Measurements from ENCODE around the gene KLHL11.
A peak's percentile ranks its signal among the peaks of the same experiment; 100 is the strongest.

Gene KLHL11

GRCh38 chr17:41864836-41865595 lies at the start of gene KLHL11:
Gene KLHL11, minus strand, starts transcription at chr17:41865423. Its CDS starts 53 bp downstream, at chr17:41865370.
- DNase-seq, result peak; percentile 85 to 86

DNA sequence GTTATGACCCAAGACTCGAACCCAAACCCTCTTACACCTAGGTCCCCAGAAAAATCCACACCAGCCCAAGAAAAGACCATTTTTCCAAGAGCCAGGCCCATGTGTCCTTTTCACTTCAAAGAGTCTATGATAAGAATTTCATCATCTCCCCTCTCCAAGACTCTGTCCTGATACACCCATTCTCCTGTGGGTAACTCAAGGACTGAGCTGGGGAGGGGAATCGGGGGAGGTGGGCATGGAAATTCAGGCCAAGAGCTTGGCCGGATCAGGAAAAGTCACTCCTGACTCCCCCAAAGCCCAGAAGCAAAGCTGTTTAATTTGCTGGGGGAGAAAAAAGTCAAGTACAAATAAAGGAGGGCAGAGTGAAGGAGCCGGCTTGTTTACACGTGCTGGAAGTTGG lies 49.8 kb upstream of the KLHL11 start:
- DNase-seq, result no peak

DNA sequence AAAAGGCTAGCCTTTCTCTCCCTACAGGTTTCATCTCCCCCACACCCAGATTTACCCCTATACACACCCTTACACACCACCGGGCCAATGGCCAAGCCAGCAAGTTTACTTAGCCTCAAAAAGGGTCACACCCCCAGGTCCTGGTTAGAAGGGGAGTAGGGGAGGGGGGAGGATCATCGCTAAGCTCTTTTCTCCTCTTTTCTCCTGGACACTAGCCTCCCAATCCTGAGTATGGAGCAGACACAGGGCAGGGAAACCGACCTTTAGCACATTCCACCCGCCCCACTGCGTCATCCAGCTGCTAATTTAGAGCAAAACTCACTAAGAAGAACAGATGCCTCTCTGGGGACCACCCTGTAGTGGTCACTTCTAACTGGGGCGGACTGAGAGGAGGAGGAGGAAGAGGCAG lies 49.1 kb upstream of the KLHL11 start:
- DNase-seq, result no peak

DNA sequence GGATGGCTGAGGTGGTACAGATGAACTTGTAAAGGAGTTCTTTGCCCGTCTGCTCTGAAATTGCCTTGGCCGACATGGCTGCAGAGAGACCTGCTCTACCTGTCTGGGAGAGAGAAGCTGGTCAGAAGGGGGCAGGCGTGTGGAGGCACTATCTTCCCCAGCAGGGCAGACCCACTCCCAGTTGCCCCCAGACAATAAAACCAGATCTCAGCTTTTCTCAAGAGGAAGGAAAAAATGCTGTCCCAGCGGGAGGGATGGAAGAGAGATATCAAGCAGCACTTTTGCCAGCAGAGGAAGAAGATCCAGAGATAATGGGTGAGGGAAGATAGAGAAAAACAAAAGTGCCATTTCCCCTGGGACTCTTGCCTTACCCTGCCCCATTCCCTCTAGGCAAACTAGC lies 48.6 kb upstream of the KLHL11 start:
- DNase-seq, result no peak

GRCh38 chr17:41912925-41913324 lies 47.7 kb upstream of the KLHL11 start:
- no peak for DNase-seq

GRCh38 chr17:41910701-41911391 lies 45.6 kb upstream of the KLHL11 start:
- no peak for DNase-seq

- no peak for DNase-seq
Measured at GRCh38 chr17:41909088-41909487, 43.9 kb upstream of the KLHL11 start.

DNA sequence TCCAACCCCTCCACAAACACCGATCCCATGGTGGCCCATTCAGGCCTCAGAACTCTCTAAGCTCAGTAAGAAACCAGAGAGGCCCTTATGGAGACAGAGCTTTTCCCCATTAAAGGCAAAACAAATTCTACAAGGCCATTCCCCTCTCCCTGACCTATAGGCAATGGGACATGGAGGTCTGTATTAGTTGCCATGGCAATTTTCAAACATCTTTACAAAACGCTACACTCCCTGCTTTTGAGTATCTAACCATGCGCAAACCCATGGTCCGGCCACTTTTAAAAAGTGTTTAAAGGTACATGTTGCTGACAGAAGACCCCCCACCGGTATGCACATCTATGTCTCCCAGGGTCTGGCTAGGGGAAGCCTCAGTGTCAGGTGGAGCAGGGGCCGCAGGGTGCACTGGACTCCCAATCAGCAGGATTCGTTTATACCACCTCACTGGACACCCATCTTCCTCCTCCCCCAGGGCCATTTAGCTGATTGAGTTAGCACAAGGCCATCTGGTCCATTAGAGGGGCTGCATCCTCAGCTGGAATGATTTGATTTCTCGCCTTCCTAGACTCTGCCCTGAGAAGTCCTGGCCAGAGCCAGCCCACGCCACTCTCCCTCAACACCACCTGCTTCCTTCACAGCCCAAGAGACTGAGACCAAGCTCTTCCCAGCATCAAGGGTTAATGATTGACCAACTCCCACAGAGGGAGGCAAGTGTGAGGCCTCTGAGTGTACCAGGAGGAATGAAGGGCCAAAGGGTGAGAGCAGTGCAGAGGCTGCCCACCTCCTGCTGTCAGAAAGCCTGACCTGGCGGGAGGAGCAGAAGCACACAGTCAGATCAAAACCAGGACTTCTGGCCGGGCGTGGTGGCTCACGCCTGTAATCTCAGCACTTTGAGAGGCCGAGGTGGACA lies 42.7 kb upstream of the KLHL11 start:
- DNase-seq, result no peak

DNA sequence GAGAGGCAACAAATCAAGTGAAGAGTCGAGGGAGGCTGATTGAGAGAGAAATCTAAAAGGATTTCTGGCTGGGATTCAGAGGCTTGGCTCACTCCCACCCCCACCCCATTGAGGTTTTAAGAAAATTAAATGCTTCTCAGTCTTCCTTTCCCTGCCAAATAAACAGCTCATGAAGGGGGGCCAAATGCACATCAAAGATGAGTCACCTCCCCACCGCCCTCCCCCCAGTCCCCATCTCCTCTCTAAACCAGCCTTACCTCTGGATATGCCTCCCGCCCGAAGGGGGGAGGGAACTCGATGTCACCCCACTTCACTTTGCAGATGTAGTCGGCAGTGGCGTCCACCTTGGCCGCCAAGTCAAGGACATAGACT lies 41.9 kb upstream of the KLHL11 start:
- DNase-seq, result no peak

DNA sequence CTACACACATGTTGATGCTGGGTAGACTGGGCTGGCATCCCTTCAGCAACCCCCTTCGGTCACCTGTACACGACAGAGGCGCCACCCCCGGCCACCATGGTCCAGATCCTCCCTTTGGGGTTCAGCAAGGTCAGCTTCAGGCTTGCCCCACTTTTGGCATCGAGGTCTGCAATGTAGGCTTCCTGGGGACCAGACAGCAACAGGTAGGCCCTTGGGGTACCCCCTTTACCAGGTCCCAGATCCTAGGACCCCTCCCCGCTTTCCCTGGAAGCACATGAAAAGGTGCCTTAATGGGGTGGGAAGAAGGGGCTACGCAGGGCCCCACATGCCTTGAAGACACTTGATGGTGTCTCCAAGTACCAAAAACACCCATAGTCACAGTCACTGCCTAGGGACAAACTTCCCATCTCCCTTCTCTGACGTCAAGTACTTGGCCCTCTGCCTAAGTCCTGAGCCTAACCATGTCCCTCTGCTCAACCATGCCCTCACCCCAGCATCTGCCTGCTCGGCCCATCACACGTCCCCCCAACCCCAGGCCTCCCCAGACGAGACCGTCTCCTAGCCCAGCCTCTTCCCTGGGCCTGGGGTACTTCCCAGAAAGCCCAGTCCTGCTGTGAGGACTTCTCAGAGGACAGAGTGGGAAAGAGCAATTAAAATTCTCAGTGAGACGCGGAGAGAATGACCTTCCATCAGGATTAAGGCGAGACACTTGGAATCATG lies 41.4 kb upstream of the KLHL11 start:
- DNase-seq, result no peak

DNA sequence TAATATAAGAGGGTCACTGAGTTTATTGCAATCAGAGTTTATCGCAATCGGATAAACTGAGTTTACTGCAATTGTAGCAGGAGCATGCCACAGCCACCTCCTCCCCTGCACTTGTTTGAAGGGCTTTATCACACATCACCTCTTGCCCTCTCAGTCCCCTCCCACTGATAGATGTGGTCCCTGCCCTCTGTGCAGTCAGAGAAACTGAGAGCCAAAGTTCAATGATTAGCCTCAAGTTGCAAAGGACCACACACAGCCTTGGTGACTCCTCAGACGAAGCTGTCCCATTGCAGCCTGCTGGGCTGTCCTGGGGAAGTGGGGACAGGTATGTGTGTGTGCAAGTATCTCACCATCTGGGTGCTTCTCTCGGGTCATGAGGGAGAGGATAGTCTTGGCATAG lies 39.9 kb upstream of the KLHL11 start:
- no peak for DNase-seq

GRCh38 chr17:41904242-41904841 lies 39.1 kb upstream of the KLHL11 start:
- DNase-seq, result no peak

DNA sequence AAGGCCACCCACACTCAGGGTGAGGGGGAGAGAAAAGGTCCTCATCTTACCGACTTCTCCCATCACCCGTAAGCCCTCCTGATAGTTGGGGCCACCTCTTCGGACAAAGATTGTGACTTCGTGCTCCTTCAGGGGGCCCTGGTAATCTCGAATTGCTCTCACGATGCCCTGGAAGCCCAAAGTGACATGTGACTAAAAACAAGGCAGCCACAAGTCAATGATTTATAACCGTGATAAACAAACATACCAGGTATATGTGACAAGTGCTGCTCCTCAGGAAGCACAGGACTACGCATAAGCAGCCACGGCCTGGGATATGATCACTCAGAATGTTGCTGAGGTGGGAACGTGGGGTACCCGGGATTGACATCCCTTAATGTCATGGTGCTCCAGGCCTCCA lies 36.4 kb upstream of the KLHL11 start:
- DNase-seq, result no peak

GRCh38 chr17:41896726-41897125 lies 31.5 kb upstream of the KLHL11 start:
- no peak for DNase-seq

- no peak for DNase-seq
Measured at GRCh38 chr17:41895617-41896016, 30.4 kb upstream of the KLHL11 start.

DNA sequence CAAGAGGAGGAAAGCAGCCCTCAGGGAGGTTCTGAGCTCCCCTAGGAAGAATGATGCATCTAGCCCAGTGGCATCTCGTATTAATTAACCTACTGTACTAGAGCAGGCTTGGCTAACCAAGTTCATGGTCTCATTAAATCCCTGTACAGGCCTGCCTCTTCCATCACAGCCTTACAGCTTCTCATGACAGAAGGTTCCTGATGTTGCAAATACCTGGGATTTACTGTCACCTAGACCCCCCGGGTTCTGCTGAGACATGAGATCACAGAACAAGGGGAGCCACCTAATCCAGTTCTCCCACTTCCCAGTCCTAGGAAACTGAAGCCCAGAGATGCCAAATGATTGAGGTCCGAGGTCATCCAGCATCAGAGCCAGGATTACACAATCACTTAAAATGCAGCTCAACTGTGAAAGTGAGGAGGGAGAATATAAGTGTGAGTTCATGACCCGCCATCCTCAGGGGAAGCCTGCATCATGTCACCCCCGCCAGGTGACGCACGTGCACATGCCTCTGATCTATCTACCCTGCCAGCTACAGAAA lies 29.6 kb upstream of the KLHL11 start:
- no peak for DNase-seq

GRCh38 chr17:41893384-41893783 lies 28.2 kb upstream of the KLHL11 start:
- no peak for DNase-seq

GRCh38 chr17:41892021-41892376 lies 26.8 kb upstream of the KLHL11 start:
- no peak for DNase-seq

DNA sequence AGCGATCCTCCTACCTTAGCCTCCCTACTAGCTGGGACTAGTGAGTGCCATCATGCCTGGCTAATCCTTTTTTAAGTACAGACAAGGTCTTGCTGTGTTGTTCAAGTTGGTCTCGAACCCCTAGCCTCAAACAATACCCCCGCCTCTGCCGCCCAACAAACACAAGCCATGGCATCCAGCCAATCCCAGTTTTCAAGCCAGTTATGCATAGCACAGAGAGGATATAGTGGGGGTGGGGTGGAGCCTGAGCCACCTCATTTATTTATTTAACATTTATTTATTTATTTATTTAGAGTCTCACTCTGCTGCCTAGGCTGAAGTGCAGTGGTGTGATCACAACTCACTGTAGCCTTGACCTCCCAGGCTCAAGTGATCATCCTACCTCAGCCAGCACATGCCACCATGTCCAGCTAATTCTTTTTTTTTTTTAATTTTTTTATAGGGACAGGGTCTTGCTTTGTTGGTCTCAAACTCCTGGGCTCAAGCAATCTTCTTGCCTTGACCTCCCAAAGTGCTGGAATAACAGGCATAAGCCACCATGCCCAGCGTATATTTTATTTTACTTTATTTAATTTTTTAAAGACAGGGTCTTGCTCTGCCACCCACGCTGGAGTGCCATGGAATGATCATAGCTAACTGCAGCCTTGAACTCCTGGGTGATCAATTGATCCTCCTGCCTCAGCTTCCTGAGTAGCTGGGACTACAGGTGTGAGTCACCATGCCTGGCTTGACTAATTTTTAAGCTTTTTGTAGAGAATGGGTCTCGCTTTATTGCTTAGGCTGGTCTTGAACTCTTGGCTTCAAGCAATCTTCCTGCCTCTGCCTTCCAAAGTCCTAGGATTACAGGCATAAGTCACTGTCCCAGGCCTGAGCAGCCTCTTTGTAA lies 26.2 kb upstream of the KLHL11 start:
- DNase-seq, result no peak

DNA sequence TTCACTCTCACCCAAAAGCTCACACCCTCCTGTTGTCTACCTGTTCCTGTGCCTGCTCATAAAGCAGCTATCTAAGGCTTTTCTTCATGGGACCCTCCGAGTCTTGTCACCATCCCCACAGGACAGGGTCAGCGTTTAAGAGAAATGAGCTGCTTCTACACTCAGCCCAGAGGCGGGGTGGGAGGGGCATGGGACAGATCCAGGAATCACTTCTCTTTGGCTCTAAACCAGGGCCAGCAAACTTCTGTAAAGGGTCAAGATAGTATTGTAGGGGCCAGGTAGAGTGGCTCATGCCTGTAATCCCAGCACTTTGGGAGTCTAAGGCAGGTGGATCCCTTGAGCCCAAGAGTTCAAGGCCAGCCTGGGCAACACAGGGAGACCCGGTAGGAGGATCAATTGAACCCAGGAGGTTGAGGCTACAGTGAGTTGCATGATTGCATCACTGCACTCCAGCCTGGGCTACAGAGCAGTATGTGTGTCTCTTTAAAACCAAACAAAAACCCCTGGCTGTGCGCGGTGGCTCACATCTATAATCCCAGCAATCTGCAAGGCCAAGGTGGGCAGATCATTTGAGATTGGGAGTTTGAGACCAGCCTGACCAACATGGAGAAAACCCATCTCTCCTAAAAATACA lies 23.2 kb upstream of the KLHL11 start:
- DNase-seq, result no peak

GRCh38 chr17:41885733-41886132 lies 20.5 kb upstream of the KLHL11 start:
- DNase-seq, result no peak
